OCI-LY7 (cell line): ENCODE data around the gene AVPI1. TPM values are rescaled to one million over a fixed set of nuclear protein-coding genes. Genes with fewer than 3 reads are reported as not detected.
"Not testable (repeated sequence)": the region's sequence is repeated elsewhere in the genome, so short reads cannot be mapped to it uniquely, and the experiment has no call there.

Experiments used
- BruUV-seq: library from RNA; stranded (reverse); fragments of 400-500 nt; replicated peaks from 2 replicates; lab custom pipeline; 2021; lab: Mats Ljungman, UMichigan
- CTCF ChIA-PET: fragments of 300-600 bp; sonication (Branson Sonifier 250); formaldehyde crosslinking; loops from one replicate; lab custom pipeline; 2022; ENCODE audit warnings: antibody characterized with exemption; ENCODE audit not compliant: unreplicated experiment; lab: Charles Lee
- POLR2A ChIA-PET: fragments of 300-600 bp; sonication (Branson Sonifier 250); formaldehyde crosslinking; loops from one replicate; lab custom pipeline; 2022; ENCODE audit warnings: antibody characterized with exemption; lab: Charles Lee
- DNase-seq: peaks from one replicate; pipeline ENCODE4 v3.0.0-alpha.2; 2015; ENCODE audit warnings: low spot score
- H2AFZ ChIP-seq: fragments of 200-600 bp; sonication (generic), shearing (Covaris generic); 2 replicates; pipeline ENCODE4 v1.6.1; 2014; ENCODE audit warnings: mild to moderate bottlenecking, antibody characterized with exemption, low read length, moderate library complexity
- H3K27ac ChIP-seq: fragments of 200-600 bp; sonication (generic); 2 replicates; pipeline ENCODE4 v1.5.1; 2014; ENCODE audit warnings: mixed run types, low read depth, mild to moderate bottlenecking, moderate library complexity, low read length, inconsistent platforms; ENCODE audit not compliant: poor library complexity, severe bottlenecking
- H3K36me3 ChIP-seq: fragments of 200-600 bp; sonication (generic); 2 replicates; pipeline ENCODE4 v1.6.1; 2014; ENCODE audit warnings: mild to moderate bottlenecking, antibody characterized with exemption, low read length, moderate library complexity, mixed read lengths; ENCODE audit not compliant: insufficient read depth
- H3K4me1 ChIP-seq: fragments of 200-600 bp; sonication (generic); 2 replicates; pipeline ENCODE4 v1.5.1; 2014; ENCODE audit warnings: mild to moderate bottlenecking, low read length; ENCODE audit not compliant: insufficient read depth, poor library complexity, severe bottlenecking
- H3K4me2 ChIP-seq: fragments of 200-600 bp; sonication (generic); 2 replicates; pipeline ENCODE4 v1.6.1; 2014; ENCODE audit warnings: mild to moderate bottlenecking, low read length
- H3K4me3 ChIP-seq: fragments of 200-600 bp; sonication (generic); 2 replicates; pipeline ENCODE4 v1.5.1; 2014; ENCODE audit warnings: mild to moderate bottlenecking, low read depth, low read length; ENCODE audit not compliant: poor library complexity, severe bottlenecking
- H3K79me2 ChIP-seq: fragments of 200-600 bp; sonication (generic); 2 replicates; pipeline ENCODE4 v1.6.1; 2016; ENCODE audit warnings: low read depth, mild to moderate bottlenecking, low read length, moderate library complexity, mixed read lengths; ENCODE audit not compliant: insufficient read depth
- H3K9me2 ChIP-seq: fragments of 200-600 bp; sonication (generic); 2 replicates; pipeline ENCODE4 v1.6.1; 2016; ENCODE audit warnings: mild to moderate bottlenecking, low read length, mixed read lengths; ENCODE audit not compliant: insufficient read depth
- H3K9me3 ChIP-seq: fragments of 200-600 bp; sonication (generic); 2 replicates; pipeline ENCODE4 v1.6.1; 2014; ENCODE audit warnings: mild to moderate bottlenecking, mixed run types, low read length, mixed read lengths
- H4K20me1 ChIP-seq: fragments of 200-600 bp; sonication (generic); 2 replicates; pipeline ENCODE4 v1.6.1; 2014; ENCODE audit warnings: mild to moderate bottlenecking, antibody characterized with exemption, low read length, moderate library complexity, mixed read lengths; ENCODE audit not compliant: insufficient read depth
- CTCF ChIP-seq: fragments of 200-600 bp; sonication (generic); conservative IDR thresholded peaks from 2 replicates; pipeline ENCODE4 v1.5.1; 2014; ENCODE audit warnings: mild to moderate bottlenecking, antibody characterized with exemption, low read length, moderate library complexity, mixed read lengths
- EZH2phosphoT487 ChIP-seq: fragments of 200-600 bp; sonication (generic); IDR thresholded peaks from 2 replicates; pipeline ENCODE4 v1.6.1; 2018; ENCODE audit warnings: low read depth, borderline replicate concordance, mild to moderate bottlenecking, mixed run types, antibody characterized with exemption, low read length, moderate library complexity, mixed read lengths
- intact Hi-C: fragments of 100-400 bp; cut with micrococcal nuclease; formaldehyde crosslinking; loops from one replicate; pipeline ENCODE4 v1.10.0; 2022; ENCODE audit not compliant: unreplicated experiment
- total RNA-seq, 2 experiments: library from RNA; depleted of rRNA in 1 of 2; stranded (reverse); fragments of >200 nt in 1 of 2; shearing (Covaris generic) in 1 of 2; gene quantifications; 2 replicates each; pipeline ENCODE4 v1.2.3, GENCODE V29; 2014 to 2022

The AVPI1 gene
- total RNA-seq, 2 experiments from 2014 or later = 3.2 to 4.6 TPM

- ChIA-PET POLR2A (interaction anchor here (0.9 to 2.2 kb wide), 2 partner anchors 28 to 95 kb away, joined by 3 to 9 read pairs; partner anchors contain the start of gene ZFYVE27), CTCF (no interaction called here)
- intact Hi-C loops = no loop called here
- Histone ChIP-seq H3K9me2 (no peaks in the 10 kb centered on the region), H4K20me1 (peaks cover 10% of the 10 kb centered on the region; the same call in 1 of the 2 replicates), H3K27ac (no peak overlapping the region), H3K36me3 (peaks cover 10% of the 10 kb centered on the region), H3K9me3 (no peaks in the 10 kb centered on the region), H2AFZ (peak overlapping the region; percentile 85), H3K4me2 (peak overlapping the region; percentile 99), H3K4me1 (peaks cover 15% of the 10 kb centered on the region), H3K4me3 (peak overlapping the region; percentile 100), H3K79me2 (peaks cover 10% of the 10 kb centered on the region; the same call in 1 of the 2 replicates)
- no peak for TF ChIP-seq EZH2phosphoT487
- no peak for TF ChIP-seq CTCF
- peak; percentile 47 for DNase-seq
- TSS peak; percentile 60 for BruUV-seq
Measured at GRCh38 chr10:97640868-97641811, 45.9 kb downstream of the AVPI1 start.

GRCh38 chr10:97640174-97640867 is 46.7 kb downstream of the AVPI1 start, which contains the start of gene PI4K2A:
Gene PI4K2A (plus strand): TSS chr10:97640671. CDS start chr10:97640743, 72 bp downstream.
- TF ChIP-seq CTCF = no peak
- TF ChIP-seq EZH2phosphoT487 = no peak
- H2AFZ ChIP-seq = peak within 1 kb of the TSS; percentile 85
- H3K27ac ChIP-seq = no peak within 1 kb of the TSS
- H3K9me2 ChIP-seq = no peaks in the 10 kb centered on the region
- H3K4me2 ChIP-seq = peak within 1 kb of the TSS; percentile 99
- no TSS peak for BruUV-seq
- CTCF ChIA-PET = no interaction called here
- no peaks in the 10 kb centered on the region for H3K9me3 ChIP-seq
- peaks cover 10% of the 10 kb centered on the region; the same call in 1 of the 2 replicates for H4K20me1 ChIP-seq
- peak; percentile 99 for DNase-seq
- peaks cover 15% of the 10 kb centered on the region for H3K4me1 ChIP-seq
- POLR2A ChIA-PET = interaction anchor here (0.7 to 0.9 kb wide), 3 partner anchors 27 to 1369 kb away, joined by 3 to 5 read pairs (median 3); partner anchors contain the start of gene BLNK
- peaks cover 10% of the 10 kb centered on the region; the same call in 1 of the 2 replicates for H3K79me2 ChIP-seq
- H3K4me3 ChIP-seq = peak within 1 kb of the TSS; percentile 100
- H3K36me3 ChIP-seq = peaks cover 10% of the 10 kb centered on the region
- intact Hi-C loops = no loop called here

- CTCF ChIA-PET, intact Hi-C loops, POLR2A ChIA-PET: not testable (repeated sequence)
Measured at GRCh38 chr10:97639090-97639489, 48.0 kb downstream of the AVPI1 start.

More at GRCh38 chr10:97639090-97639489, 48.0 kb downstream of the AVPI1 start:
- not testable (repeated sequence) for DNase-seq, H3K27ac ChIP-seq, BruUV-seq, H3K9me2 ChIP-seq, H2AFZ ChIP-seq, H3K4me2 ChIP-seq, H3K9me3 ChIP-seq, H3K36me3 ChIP-seq, H3K4me3 ChIP-seq
- Histone ChIP-seq H3K4me1 (peaks cover 15% of the 10 kb centered on the region), H4K20me1 (peaks cover 10% of the 10 kb centered on the region; the same call in 1 of the 2 replicates), H3K79me2 (peaks cover 10% of the 10 kb centered on the region; the same call in 1 of the 2 replicates)
